GM21717 (cell line): Measurements from ENCODE around the gene PDE4C.
"Not testable (repeated sequence)": the region's sequence is repeated elsewhere in the genome, so short reads cannot be mapped to it uniquely, and the experiment has no call there.

Experiments used
- ATAC-seq: cut with Tn5 transposase; IDR thresholded peaks from one replicate; pipeline ENCODE4 v1.9.1; 2021; ENCODE audit warnings: mild to moderate bottlenecking, moderate library complexity; ENCODE audit not compliant: unreplicated experiment

Gene PDE4C

GRCh38 chr19:18223860-18224524 lies 2.2 kb downstream of the PDE4C start:
- ATAC-seq, result no peak

DNA sequence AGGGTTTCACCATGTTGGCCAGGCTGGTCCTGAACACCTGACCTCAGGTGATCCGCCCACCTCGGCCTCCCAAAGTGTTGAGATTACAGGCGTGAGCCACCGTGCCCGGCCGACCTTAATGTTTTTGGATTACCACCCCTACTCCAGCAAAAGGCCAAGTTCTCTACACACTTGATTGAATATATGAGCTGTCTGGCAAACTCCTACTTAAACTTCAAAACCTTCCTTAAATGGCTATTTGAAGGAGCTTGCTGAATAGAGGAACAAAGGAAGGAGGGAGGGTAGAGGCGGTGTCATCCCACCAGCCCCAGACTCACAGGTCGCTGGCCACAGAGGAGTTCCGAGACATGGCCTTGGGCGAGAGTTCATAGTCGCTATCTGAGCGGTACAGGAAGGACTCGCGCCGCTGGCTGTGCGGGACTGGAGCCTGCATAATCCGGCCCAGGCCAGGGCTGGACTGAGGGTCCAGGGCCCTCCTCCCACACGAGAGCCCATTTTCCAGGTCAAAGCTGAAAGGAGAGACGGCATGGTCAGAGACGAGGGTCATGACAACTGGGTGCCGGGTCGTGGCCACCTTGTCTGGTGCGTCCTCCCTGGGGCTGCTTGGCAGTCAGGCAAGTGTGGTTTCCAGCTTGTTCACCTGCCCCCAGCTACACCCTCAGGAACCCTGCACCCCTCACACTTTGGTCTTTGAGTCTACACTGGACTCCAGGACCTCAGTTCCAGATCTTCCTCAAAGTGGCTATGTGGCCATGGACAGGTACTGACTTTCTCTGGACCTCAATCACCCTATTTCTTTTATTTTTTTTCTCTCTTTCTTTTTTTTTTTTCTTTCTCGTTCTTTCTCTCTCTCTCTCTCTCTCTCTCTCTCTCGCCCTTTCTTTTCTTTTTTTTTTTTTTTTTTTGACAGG lies 4.2 kb downstream of the PDE4C start:
- ATAC-seq, result no peak

DNA sequence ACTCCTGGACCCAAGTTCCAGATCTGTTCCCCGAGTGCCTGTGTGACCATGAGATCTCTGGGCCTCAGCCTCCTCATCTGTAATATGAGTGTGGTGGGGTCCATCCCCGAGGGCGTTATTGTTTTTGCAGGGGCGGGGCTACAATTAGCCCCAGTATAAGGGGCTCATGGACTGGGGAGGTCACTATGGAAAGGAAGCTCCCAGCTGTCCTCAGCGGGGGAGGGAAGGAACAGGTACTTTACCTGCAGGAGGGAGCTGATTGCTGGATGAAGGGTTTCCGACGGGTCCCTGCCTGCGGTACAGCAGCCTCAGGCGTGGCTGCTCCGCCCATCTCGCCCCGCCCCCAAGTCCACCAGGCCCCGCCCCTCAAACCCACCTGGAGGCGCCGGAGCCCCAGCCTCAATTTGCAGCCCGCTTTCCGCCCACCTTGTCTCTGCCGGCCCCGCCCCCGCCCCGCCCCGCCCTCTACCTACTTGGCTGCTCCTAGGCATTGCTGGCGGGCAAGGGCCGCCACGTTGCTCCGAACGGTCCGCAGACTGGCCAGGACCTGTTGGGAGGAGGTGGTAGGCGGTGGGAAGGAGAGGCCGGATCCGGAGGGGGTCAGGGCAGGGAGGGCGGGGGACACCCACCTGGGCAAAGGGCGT lies 5.5 kb downstream of the PDE4C start:
- no peak for ATAC-seq

DNA sequence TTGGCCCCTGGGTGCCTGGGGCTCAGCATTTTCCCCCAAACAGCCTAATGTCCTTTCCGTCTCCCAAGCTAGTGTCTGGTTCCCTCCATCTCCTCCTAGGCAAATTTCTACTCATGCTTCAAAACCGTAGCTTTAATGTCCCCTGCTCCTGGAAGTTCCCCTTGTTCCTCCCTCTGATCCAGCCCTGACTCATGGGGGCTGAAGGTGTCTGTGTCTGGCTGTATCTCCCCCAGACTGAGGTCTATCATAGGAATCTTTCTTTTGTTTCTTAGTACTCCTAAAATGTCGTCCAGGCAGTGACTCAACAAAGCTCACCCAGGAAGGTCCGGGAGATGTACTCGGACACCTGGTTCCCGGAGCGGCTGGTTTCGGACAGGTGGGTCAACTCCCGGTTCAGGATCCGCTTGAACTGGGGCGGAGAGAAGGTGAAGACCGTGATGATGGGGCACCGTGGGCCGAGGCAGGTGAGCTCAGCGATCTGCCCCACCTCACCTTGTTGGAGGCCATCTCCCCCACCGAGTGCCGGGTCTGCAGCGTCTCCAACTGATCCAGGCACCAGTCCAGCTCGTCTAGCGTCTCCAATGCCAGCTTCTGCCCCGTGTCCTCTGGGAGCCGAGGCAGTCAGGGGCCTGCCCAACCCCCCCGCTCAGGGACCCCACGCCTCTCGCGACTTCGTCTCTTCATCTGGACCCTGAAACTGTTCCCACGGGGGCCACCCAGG lies 6.2 kb downstream of the PDE4C start:
- no peak for ATAC-seq

DNA sequence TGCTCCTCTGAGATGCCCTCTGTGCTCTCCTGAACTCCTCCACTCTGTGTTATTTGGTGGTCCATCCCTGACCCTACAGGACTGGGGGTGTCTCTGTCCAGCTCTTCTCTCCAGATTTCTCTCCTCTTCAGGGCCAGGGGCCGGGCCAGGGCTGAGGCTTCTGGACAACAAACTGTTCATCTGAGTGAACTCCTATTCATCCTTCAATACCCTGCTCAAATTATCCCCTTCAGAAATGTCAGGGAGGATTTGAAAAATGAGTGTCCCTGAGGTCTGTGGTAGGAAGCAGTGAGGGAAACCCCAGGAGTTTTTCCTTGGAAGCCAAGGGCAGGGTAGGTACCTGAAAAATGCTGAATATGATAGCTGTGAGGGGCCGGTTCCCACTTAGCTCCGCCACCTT lies 7.6 kb downstream of the PDE4C start:
- no peak for ATAC-seq

GRCh38 chr19:18218159-18218558 lies 8.1 kb downstream of the PDE4C start:
- no peak for ATAC-seq

- no peak for ATAC-seq
Observed at GRCh38 chr19:18216789-18217188, 9.4 kb downstream of the PDE4C start.

- ATAC-seq, result no peak
Observed at GRCh38 chr19:18214779-18215433, 11.3 kb downstream of the PDE4C start.

- ATAC-seq, result no peak
Observed at GRCh38 chr19:18211683-18212082, 14.6 kb downstream of the PDE4C start.

DNA sequence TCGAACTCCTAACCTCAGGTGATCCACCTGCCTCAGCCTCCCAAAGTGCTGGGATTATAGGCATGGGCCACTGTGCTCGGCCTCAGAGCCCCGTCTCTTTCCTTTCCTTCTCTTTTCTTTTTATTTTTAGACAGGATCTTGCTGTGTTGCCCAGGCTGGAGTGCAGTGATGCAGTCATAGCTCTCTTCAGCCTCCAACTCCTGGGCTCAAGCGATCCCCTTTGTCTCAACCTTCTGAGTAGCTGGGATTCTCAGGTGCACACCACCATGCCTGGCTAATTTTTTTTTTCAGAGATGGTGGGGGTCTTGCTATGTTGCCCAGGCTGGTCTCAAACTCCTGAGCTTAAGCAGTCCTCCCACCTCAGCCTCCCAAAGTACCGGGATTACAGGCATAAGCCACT lies 16.3 kb downstream of the PDE4C start:
- ATAC-seq, result not testable (repeated sequence)

GRCh38 chr19:18208098-18208951 lies 17.9 kb downstream of the PDE4C start:
- ATAC-seq, result no peak

GRCh38 chr19:18206018-18206417 lies 20.2 kb downstream of the PDE4C start:
- ATAC-seq, result no peak

GRCh38 chr19:18205200-18205892 lies 20.9 kb downstream of the PDE4C start:
- ATAC-seq, result no peak

GRCh38 chr19:18204394-18205199 lies 21.6 kb downstream of the PDE4C start:
- peak; percentile 15 for ATAC-seq

- ATAC-seq, result peak; percentile 80
Observed at GRCh38 chr19:18203863-18204393, 22.3 kb downstream of the PDE4C start, which contains the start of gene RAB3A. RAB3A (minus strand) TSS chr19:18204042; CDS start chr19:18202740, 1,302 bp downstream.

- ATAC-seq, result no peak
Observed at GRCh38 chr19:18203408-18203862, 22.8 kb downstream of the PDE4C start.

- ATAC-seq, result no peak
Observed at GRCh38 chr19:18202778-18203407, 23.3 kb downstream of the PDE4C start.
